ENCODE data around the gene TTLL5.

DNA sequence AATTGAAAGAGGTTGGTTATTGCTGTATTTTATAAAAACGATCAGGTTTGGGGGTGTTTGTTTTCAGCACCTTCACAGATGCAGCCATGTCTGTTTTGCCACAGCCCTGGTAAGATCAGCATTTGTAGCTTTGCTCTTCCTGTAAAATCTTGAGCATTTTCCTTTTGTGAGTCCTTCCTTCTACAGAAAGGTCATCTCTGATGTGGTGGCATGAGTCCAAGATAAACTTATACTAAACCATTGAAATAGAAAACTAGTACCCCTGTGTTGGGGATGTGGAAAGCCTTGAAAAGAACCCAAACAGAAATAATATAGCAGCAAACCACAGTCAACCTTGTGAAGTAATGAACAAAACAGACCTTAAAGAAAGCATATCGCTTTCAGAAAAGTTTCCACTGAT, 235.3 kb downstream of the TTLL5 start:
- TF ChIP-seq, protein P1, sequence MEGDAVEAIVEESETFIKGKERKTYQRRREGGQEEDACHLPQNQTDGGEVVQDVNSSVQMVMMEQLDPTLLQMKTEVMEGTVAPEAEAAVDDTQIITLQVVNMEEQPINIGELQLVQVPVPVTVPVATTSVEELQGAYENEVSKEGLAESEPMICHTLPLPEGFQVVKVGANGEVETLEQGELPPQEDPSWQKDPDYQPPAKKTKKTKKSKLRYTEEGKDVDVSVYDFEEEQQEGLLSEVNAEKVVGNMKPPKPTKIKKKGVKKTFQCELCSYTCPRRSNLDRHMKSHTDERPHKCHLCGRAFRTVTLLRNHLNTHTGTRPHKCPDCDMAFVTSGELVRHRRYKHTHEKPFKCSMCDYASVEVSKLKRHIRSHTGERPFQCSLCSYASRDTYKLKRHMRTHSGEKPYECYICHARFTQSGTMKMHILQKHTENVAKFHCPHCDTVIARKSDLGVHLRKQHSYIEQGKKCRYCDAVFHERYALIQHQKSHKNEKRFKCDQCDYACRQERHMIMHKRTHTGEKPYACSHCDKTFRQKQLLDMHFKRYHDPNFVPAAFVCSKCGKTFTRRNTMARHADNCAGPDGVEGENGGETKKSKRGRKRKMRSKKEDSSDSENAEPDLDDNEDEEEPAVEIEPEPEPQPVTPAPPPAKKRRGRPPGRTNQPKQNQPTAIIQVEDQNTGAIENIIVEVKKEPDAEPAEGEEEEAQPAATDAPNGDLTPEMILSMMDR (IDR thresholded peaks at IDR 0.05), result no peak
- no peak for TF ChIP-seq EHMT2 (IDR thresholded peaks at IDR 0.05; ENCODE audit: low read depth)
- TF ChIP-seq ZC3H11A (IDR thresholded peaks at IDR 0.05), result no peak
- no peak for TF ChIP-seq REST (IDR thresholded peaks at IDR 0.05)
- TF ChIP-seq POLR2A (IDR thresholded peaks at IDR 0.05; ENCODE audit: low read length), result no peak
- no peak for TF ChIP-seq PBX3 (IDR thresholded peaks at IDR 0.05)
- TF ChIP-seq USF2 (IDR thresholded peaks at IDR 0.05), result no peak
- no peak for TF ChIP-seq MAFK (IDR thresholded peaks at IDR 0.05; ENCODE audit: partially characterized antibody)
- TF ChIP-seq ESRRA (IDR thresholded peaks at IDR 0.05; ENCODE audit: borderline replicate concordance, low read length), result no peak
- TF ChIP-seq EP300 (IDR thresholded peaks at IDR 0.05), result no peak
- no peak for TF ChIP-seq SMC3 (IDR thresholded peaks at IDR 0.05)
- no peak for TF ChIP-seq SREBF2 (IDR thresholded peaks at IDR 0.05)
- TF ChIP-seq, protein P2, sequence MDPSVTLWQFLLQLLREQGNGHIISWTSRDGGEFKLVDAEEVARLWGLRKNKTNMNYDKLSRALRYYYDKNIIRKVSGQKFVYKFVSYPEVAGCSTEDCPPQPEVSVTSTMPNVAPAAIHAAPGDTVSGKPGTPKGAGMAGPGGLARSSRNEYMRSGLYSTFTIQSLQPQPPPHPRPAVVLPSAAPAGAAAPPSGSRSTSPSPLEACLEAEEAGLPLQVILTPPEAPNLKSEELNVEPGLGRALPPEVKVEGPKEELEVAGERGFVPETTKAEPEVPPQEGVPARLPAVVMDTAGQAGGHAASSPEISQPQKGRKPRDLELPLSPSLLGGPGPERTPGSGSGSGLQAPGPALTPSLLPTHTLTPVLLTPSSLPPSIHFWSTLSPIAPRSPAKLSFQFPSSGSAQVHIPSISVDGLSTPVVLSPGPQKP (IDR thresholded peaks at IDR 0.05; ENCODE audit: low read depth, low read length), result no peak

Measured in A549 (cell line).